GM12874 (cell line): ENCODE results near the gene LRPPRC.
A peak's percentile ranks its signal among the peaks of the same experiment; 100 is the strongest.

Experiments
- CTCF ChIP-seq: IDR thresholded peaks from 2 replicates; pipeline ENCODE4 v1.5.1; 2011; ENCODE audit warnings: low read depth, mild to moderate bottlenecking, control low read depth, low read length, moderate library complexity; ENCODE audit not compliant: insufficient read depth

Gene LRPPRC

GRCh38 chr2:43977677-43978375 is 18.0 kb downstream of the LRPPRC start:
- TF ChIP-seq CTCF = no peak

GRCh38 chr2:43960921-43961320 is 34.9 kb downstream of the LRPPRC start:
- TF ChIP-seq CTCF = no peak

- TF ChIP-seq CTCF = no peak
These were observed 37.2 kb downstream of the LRPPRC start for GRCh38 chr2:43958397-43959275.

GRCh38 chr2:43950383-43951008 is 45.3 kb downstream of the LRPPRC start:
- TF ChIP-seq CTCF = peak; percentile 8; the same call in 1 of the 2 replicates

- no peak for TF ChIP-seq CTCF
These were observed 47.4 kb downstream of the LRPPRC start for GRCh38 chr2:43948370-43948769.

GRCh38 chr2:43946685-43947084 is 49.1 kb downstream of the LRPPRC start:
- no peak for TF ChIP-seq CTCF

- no peak for TF ChIP-seq CTCF
These were observed 50.4 kb downstream of the LRPPRC start for GRCh38 chr2:43945439-43945838.
